ENCODE results near the gene PGLYRP1.

DNA sequence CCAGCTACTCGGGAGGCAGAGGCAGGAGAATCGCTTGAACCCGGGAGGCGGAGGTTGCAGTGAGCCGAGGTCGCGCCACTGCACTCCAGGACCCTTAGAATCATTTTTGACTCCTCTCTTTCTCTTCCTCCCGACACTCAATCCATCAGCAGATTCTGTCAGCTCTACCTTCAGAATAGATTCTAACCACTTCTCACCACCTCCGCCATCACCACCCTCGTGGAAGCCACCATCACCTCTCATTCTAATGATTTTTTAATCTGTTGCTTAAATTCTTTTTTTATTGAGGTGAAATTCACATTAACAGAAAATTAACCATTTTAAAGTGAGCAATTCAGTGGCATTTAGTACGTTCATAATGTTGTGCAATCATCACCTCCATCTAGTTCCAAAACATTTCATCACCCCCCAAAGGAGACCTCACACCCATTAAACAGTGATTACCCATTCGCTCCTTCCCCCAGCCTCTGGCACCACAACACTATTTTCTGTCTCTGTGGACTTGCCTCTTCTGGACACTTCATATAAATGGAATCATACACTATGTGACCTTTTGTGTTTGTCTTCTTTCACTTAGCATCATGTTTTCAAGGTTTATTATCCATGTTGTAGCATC, 32.6 kb downstream of the PGLYRP1 start:
- TF ChIP-seq, protein P1, sequence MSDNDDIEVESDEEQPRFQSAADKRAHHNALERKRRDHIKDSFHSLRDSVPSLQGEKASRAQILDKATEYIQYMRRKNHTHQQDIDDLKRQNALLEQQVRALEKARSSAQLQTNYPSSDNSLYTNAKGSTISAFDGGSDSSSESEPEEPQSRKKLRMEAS (IDR thresholded peaks at IDR 0.05) = no peak
- TF ChIP-seq EGR1 (IDR thresholded peaks at IDR 0.05) (no peak), TCF12 (IDR thresholded peaks at IDR 0.05; ENCODE audit: low read depth) (no peak), RAD21 (IDR thresholded peaks at IDR 0.05; ENCODE audit: low read depth) (no peak), CEBPB (IDR thresholded peaks at IDR 0.05) (no peak), ZBTB7A (IDR thresholded peaks at IDR 0.05; ENCODE audit: low read depth) (no peak), EP300 (IDR thresholded peaks at IDR 0.05; ENCODE audit: borderline replicate concordance) (no peak), REST (IDR thresholded peaks at IDR 0.05; ENCODE audit: low read depth) (no peak)

Measured in Ishikawa (cell line).